SHP77 treated with DMSO at 0.1 percent for 48 hours (cell line): ENCODE measurements around the gene WDR76.
"Not testable (repeated sequence)": the region's sequence is repeated elsewhere in the genome, so short reads cannot be mapped to it uniquely, and the experiment has no call there.

Experiments used
- DNase-seq: peaks from one replicate; lab custom pipeline; 2025; lab: John Stamatoyannopoulos, UW

WDR76 gene

DNA sequence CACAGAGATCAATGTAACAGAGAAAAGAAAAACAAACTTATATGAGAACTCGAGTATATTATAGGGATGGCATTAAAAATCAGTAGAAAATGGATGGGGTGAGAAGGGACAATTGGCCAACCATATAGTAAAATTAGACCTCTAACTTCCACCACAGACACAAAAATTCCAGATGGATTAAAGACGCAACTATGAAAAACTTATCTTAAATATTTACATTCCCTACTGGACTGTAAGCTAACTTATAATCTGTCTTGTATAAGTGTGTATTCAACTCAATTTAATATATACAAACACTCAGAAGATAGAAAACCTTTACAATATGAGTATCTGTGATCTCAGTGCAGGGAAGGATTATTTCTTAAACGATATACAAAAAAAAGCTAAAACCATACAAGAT, 5.3 kb upstream of the WDR76 start:
- DNase-seq, result no peak

DNA sequence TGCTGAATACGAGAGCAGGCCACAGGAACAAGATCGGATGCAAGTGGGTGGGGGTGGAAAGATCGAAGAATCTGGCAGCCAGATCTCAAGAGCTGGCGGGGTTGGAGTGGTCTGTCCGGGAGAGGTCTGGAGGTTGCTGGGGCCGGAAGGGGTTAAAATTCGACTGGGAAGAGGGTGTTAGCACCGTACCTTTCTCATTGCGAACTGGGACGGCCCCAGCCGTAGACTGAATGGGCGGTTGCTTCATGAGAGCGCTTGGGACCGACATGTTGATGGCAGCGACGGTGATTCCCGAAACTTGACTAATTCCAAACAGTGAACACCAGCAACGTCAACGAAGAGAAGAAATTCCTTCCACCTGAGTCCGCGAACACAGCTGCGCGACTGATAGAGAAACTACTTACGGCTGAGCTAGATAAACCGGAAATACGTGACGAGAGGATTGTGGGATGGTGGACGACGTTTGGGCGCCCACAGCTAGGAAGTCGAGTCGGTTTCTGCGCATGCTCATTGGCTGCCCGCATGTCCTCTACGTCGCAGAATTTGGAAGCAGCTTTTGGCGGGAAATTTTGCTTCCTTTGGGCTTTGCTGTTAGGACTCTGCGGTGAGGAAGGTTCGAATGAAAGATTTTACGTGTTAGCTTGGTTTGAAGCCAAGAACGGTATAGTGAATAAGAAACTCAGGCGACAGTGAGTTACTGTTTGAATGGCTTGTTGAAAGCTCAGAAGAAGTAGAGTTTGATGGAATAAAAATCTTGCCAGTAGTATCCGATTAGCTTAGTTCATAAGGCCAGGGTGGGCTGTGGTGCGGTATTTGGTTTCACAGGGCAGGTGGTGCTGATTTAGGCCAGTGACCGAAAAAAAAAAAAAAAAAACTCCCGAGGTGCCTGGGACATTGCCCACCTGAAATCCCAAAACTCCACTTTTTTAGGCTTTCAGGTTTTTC, 2.2 kb upstream of the WDR76 start, which contains the start of gene MFAP1:
Gene MFAP1 (minus strand): TSS at position 389 of the 945 bp plus-strand sequence. CDS start 121 bp downstream, at position 268.
- DNase-seq, result peak; percentile 93

DNA sequence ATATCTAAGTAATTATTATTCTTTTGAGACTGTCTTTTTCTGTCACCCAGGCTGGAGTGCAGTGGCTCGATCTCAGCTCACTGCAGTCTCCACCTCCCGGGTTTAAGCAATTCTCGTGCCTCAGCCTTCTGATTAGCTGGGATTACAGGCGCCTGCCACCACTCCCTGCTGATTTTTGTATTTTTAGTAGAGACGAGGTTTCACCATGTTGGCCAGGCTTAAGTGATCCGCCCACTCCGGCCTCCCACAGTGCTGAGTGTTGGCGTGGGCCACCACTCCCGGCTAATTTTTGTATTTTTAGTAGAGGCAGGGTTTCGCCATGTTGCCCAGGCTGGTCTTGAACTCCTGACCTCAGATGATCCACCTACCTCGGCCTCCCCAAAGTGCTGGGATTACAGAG, 1.5 kb upstream of the WDR76 start:
- DNase-seq, result not testable (repeated sequence)

DNA sequence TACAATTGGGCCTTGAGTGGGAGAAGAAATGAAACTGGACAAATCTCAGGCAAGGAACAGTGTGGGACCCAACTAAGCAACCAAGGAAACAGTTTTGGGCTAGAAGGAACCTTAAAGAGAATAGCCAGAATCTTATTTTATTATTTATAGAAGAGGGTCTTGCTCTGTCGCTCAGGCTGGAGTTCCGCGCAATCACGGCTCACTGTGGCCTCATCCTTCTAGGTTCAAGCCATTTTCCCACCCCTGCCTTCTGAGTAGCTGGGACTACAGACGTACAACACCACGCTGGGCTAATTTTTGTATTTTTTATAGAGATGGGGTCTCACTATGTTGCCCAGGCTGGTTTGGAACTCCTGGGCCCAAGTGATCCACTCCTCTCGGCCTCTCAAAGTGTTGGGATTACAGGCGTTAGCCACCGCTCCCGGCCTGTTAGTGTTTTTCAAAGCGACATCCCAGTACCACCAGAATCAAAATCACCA, 734 bp upstream of the WDR76 start:
- no peak for DNase-seq

DNA sequence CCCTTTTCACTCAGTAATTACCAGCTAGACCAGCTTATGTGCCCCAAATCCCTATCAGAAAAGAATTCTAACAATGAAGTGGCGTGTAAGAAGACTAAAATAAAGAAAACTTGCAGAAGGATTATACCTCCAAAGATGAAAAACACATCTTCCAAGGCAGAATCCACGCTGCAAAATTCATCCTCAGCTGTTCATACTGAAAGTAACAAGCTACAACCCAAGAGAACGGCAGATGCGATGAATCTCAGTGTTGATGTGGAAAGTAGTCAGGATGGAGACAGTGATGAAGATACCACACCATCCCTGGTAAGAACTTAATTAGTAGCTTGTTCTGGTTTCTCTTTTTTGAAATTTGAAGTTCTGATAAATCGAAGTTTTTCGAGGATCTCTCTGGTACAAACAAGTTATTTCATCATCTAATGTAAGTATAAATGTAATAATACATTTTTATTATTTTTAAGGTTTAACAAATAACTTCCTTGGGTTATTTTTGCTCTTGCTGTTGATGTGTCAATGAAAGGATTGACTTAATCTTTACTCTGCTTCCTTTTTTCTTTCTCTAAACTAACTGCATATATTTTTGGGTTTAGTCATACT, 1.4 kb downstream of the WDR76 start:
- no peak for DNase-seq

DNA sequence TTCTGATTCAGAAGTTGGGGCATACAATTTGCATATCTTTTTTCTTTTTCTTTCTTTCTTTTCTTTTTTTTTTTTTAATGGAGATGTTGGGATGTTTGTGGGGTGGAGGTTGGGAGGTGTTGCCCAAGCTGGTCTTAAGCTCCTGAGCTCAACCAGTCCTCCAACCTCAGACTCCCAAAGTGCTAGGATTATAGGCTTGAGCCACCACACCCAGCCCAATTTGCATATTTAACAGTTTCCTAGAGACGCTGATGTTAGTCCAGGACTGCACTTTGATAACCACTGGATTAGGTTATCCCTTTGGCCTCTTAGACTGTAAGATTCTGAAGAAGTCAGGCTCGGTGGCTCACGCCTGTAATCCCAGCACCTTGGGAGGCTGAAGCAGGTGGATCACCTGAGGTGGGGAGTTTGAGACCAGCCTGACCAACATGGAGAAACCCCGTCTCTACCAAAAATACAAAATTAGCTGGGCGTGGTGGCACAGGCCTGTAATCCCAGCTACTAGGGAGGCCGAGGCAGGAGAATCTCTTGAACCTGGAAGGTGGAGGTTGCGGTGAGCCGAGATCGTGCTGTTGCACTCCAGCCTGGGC, 3.2 kb downstream of the WDR76 start:
- DNase-seq, result not testable (repeated sequence)

DNA sequence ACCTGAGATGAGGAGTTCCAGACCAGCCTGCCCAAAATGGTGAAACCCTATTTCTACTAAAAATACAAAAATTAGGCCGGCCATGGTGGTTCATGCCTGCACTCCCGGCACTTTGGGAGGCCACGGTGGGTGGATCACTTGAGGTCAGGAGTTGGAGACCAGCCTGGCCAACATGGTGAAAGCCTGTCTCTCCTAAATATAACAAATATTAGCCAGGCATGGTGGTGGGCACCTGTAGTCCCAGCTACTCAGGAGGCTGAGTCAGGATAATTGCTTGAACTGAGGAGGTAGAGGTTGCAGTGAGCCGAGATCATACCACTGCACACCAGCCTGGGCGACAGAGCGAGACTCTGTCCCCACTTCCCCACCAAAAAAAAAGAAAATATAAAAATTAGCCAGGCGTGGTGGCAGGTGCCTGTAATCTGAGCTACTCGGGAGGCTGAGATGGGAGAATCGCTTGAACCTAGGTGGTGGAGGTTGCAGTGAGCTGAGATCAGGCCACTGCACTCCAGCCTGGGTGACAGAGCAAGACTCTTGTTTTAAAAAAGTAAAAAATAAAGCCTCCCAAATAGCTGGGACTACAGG, 4.0 kb downstream of the WDR76 start:
- DNase-seq, result not testable (repeated sequence)

DNA sequence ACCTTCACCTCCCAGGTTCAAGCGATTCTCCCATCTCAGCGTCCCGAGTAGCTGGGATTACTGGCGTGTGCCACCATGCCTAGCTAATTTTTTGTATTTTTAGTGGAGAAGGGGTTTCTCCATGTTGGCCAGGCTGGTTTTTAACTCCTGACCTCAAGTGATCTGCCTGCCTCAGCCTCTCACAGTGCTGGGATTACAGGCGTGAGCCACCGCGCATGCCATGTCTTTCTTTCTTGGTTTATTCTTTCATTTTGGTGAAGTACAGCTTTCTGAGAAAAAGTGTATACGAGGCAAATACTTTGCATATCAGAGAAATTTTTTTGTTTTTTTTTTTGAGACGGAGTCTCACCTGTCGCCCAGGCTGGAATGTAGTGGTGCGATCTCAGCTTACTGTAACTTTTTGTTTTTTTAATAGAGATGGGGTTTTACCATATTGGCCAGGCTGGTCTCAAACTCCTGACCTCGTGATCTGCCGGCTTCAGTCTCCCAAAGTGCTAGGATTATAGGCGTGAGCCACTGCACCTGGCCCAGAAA, 4.8 kb downstream of the WDR76 start:
- DNase-seq, result not testable (repeated sequence)

DNA sequence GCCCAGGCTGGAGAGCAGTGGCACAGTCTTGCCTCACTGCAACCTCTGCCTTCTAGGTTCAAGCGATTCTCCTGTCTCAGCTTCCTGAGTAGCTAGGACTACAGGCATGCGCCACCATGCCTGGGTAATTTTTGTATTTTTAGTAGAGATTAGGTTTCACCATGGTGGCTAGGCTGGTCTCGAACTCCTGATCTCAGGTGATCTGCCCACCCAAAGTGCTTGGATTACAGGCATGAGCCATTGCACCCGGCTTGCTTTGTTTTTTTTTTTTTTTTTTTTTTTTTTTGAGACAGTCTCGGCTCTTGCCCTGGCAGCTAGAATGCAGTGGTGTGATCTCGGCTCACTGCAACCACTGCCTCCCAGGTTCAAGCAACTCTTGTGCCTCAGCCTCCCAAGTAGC, 5.7 kb downstream of the WDR76 start:
- DNase-seq, result not testable (repeated sequence)

DNA sequence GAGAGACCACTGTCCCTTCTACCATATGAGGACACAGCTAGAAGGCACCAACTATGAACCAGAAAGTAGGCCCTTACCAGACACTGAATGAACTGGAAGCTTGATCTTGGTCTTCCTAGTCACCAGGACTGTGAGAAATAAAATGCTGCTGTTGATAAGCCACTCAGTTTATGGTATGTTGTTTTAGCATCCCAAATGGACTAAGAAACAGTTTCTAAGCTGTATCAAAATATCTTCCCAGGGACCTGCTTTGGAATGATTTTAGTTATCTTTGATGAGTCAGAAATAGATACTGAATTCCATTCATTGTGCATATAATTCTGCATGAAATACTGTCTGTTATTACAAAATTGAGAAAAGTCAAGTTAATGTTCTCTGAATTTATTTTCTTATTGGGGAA, 18.6 kb downstream of the WDR76 start:
- no peak for DNase-seq

DNA sequence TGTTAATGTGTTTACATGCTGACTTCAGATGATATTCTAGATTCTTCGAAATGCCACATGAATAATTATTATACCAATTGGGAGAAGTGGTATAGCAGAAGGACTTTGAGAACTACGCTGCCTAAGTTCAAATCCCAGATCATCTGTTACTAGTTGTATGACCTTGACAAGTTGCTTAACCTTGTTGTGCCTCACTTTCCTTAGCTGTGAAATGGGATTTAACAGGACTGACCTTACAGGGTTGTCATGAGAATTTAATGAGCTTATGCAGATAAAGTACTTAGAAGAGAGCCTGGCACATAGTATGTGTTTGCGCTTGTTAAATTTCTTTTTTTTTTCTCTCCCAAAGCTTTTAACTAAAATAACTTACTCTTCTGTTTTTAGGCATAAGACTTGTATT, 24.4 kb downstream of the WDR76 start:
- no peak for DNase-seq

DNA sequence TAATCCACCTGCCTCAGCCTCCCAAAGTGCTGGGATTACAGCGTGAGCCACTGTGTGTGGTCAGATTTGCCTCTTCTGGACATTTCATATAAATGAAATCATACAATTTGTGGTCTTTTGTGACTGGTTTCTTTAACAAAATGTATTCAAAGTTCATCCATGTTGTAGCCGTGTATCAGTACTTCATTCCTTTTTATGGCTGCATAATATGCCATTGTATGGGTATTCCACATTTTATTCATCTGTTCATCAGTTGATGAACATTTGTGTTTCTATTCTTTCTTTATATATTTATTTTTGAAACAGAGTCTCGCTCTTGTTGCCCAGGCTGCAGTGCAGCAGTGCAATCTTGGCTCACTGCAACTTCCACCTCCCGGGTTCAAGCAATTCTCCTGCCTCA, 25.8 kb downstream of the WDR76 start:
- no peak for DNase-seq

DNA sequence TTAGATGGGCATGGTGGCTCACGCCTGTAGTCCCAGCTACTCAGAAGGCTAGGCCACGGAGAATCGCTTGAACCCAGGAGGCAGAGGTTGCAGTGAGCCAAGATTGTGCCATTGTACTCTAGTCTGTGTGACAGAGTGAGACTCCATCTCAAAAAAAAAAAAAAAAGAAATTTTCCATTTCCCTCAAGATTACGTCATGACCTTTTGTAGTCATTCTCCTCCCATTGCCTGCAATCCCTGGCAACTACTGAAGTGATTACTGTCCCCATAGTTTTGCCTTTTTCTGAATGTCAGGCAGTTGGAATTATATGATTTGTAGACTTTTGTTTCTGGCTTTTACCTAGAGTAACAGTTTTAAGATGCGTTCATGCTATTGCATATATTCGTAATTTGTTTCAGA, 28.0 kb downstream of the WDR76 start:
- no peak for DNase-seq

DNA sequence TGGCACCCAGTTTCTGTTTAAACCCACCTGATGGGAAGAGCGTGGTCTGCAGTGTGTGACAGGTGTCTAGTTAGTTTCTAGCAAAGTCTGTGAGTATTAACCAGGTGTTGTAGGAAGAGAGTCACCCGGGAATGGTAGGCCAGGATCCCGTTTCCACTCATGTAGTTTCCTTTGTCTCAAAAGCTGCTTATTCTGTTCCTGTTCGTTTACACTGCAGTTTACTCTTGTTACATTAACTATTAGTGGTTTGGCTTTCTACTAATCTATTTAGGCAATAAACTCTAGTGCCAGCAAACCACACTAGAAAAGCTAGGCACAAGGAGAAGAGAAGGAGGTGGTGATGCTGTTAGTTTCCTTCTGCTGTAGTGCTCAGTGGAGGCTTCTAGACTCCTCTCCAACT, 32.7 kb downstream of the WDR76 start:
- DNase-seq, result no peak

DNA sequence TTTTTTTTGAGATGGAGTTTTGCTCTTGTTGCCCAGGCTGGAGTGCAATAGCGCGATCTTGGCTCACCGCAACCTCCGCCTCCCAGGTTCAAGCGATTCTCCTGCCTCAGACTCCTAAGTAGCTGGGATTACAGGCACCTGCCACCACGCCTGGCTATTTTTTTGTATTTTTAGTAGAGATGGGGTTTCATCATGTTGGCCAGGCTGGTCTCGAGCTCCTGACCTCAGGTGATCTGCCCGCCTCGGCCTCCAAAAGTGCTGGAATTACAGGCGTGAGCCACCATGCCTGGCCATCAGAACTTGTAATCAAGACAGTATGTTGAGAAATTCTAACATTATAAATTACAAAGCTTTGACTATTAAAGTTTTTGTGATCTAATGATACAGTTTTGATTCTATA, 39.8 kb downstream of the WDR76 start:
- DNase-seq, result not testable (repeated sequence)

DNA sequence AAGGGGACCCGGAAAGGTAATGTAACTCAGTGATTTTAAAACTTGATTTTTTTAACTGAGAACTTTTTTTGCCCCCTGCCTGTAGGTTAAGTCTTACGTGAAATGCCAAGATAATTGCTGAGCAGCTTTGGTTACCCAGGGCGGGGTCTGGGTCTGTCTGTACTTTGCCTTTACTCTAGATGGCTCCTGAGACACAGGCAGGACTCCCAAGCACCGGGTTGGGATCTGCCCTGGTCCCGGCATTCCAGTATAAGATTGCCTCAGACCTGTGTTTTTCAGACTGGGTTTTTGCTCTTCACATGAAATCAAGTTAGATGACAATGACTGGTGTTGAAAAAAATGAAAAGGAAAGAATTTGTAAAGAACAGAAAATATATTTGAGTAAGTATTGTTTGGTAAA, 40.3 kb downstream of the WDR76 start:
- no peak for DNase-seq

DNA sequence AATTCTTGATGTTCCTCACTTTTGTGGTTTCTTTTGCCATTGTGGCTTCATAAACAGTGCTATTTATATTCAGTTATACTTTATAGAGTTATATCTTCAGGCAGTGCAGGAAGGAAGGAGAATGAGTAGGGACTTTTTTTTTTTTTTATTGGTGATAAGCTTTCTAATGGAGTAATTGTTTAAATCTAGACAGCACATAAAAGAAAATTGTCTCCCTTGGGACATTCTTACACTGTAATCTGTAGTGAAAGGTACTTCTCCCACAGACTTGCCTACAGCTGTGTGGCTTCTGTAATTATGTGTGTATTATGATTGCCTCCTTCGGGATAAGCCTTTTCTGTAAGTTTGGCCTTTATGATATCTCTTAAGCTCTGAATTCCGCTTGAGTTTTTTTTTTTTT, 41.6 kb downstream of the WDR76 start:
- no peak for DNase-seq

DNA sequence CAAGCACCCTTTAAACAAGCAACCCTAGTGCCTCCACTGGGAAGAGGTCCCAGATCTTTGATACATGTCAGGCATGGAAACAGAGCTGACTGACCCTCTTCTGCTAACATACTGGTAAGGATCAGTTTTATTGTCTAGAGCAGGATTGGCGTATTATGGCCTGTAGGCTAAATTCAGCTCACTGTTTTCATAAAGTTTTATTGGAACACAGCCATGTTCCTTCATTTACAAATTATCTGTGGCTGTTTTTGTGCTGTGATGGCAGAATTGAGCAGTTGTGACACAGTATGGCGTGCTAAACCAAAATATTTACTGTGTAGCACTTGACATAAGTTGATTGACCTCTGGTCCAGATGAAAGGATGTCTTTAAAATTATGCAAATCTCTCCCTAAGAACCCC, 45.0 kb downstream of the WDR76 start:
- DNase-seq, result no peak

DNA sequence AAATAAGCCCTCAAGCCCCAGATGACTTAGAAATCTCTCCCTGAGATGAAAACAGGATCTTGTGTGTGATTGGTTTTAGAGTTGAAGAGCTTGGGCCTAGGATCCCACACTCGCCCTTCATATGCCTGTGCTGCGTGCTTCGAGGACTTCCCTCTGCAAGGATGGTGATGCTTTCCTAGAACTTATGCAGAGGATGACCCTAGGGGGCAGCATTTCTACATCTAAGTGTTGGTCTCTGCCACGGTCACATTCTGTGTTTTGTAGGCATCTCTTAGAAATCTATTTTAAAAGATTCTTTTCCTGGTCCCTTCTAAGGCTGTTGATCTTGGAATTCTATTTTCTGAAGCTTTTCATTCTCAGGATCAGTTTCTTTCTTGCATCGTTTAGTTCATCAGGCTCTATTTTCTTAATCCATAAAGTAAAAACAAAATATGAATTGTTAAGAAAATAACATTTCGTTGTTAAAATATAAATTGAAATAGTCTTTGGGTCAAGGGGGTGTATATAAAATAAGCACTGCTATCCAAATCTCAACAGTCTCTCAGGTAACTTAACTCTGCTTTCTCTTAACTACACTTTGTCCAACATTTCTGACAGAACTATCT, 45.7 kb downstream of the WDR76 start:
- peak; percentile 12 for DNase-seq

DNA sequence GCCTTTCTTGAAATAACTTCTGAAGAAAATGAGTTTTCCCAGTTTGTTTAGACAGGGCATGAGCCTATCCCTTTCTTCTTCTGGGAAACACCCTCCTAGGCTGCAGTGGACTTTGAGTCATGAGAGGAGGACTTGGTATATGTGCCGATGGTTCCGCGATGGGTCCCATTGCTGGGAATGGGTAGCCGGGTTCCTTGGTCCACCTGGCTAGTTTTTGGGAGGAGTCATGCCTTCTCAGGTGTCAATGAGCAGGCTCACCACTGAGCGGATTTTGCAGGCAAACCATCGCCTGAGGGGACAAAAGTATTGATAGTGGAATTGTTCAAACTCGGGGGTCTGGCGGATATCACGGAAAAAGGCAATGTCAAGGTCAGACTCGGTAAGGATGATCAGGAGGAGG, 46.8 kb downstream of the WDR76 start:
- no peak for DNase-seq

DNA sequence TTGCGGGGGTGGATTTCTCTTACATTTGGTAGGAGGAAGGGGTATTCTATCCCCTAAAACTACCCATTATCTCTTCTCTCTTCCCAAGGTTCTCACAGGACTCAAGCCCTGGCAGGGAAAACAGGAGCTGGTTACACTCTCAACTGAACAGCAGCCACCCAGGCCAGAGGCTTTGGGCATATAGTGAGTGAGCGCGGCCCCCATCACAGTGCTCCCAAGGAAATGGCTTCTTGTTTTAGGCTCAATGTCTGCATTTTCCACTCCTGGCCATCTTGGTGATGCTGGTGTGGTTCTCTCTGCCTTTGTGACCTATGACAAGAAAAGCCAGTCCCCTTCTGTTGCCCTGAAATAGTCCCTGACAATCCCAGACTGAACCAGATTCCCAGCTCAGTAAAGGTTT, 50.1 kb downstream of the WDR76 start:
- no peak for DNase-seq

DNA sequence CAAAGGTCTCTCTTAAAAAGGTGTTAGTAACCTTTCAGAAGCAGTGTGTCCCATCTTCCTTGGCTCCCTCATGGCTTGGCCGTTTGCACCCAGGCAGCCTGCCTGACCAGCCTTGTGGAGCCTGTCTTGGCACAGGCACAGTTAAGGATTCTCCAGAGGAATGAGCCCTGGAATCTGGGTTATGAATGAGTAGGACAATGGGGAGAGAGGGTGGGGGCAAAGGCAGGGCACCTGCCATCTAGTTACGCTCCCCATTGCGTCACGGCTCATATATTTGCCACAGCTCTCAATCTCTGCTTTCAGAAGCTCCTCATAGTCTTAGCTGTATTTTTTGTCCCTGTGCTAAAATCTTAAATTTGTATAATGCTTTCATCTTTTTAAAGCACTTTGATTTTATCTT, 50.6 kb downstream of the WDR76 start:
- no peak for DNase-seq
